ENCODE measurements around the gene PLCB3.
A peak's percentile ranks its signal among the peaks of the same experiment; 100 is the strongest.

Gene PLCB3

DNA sequence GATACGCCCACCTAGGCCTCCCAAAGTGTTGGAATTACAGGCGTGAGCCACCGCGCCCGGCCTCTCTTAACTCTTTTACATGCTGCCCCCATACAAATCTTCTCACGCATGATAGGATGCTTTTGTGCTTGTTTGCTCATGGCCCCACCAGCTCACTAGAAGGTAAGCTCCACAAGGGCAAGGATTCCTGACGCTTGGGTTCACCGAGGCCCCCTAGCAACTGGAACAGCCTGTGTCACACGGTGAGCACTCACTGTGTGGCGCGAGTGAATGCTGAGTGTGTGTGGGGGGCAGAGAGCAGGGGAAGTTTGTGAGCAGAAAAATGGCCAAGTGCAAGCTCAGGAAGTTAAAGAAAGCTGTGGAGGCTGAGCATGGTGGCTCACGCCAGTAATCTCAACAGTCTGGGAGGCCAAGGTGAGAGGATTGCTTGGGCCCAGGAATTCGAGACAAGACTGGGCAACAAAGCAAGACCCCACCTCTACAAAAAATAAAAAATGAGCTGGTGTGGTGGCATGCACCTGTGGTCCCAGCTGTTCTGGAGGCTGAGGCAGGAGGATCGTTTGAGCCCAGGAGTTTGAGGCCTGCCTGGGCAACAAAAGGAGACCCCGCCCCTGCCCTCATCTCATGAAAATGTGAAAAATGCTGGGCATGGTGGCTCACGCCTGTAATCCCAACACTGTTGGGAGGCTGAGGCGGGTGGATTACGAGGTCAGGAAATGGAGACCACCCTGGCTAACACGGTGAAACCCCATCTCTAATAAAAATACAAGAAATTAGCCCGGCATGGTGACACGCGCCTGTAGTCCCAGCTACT lies 30.8 kb downstream of the PLCB3 start:
- no peak for DNase-seq (ENCODE audit: low spot score)
- TF ChIP-seq, protein P1, sequence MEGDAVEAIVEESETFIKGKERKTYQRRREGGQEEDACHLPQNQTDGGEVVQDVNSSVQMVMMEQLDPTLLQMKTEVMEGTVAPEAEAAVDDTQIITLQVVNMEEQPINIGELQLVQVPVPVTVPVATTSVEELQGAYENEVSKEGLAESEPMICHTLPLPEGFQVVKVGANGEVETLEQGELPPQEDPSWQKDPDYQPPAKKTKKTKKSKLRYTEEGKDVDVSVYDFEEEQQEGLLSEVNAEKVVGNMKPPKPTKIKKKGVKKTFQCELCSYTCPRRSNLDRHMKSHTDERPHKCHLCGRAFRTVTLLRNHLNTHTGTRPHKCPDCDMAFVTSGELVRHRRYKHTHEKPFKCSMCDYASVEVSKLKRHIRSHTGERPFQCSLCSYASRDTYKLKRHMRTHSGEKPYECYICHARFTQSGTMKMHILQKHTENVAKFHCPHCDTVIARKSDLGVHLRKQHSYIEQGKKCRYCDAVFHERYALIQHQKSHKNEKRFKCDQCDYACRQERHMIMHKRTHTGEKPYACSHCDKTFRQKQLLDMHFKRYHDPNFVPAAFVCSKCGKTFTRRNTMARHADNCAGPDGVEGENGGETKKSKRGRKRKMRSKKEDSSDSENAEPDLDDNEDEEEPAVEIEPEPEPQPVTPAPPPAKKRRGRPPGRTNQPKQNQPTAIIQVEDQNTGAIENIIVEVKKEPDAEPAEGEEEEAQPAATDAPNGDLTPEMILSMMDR (IDR thresholded peaks at IDR 0.05; ENCODE audit: extremely low read depth, missing control alignments), result no peak

DNA sequence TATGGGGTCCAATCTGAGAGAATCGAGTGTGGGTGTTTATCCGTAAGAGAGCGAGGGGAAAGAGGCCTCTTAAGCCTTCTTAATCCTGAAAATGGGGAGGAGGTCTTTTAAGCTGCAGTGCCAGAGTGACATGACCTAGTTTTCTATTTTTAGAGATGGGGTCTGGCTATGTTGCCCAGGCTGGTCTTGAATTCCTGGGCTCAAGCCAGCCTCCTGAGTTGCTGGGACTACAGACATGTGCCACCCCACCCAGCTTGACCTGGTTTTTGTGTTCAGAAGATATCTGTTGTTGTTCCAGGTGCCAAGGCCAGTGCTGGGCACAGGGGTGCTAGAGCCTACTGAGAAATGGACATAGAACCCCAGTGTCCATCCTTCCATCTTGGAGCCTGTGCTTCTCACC lies 31.8 kb downstream of the PLCB3 start:
- DNase-seq (ENCODE audit: low spot score), result no peak
- TF ChIP-seq, protein P1 (IDR thresholded peaks at IDR 0.05; ENCODE audit: extremely low read depth, missing control alignments), result no peak

- TF ChIP-seq, protein P1 (IDR thresholded peaks at IDR 0.05; ENCODE audit: extremely low read depth, missing control alignments), result no peak
These were observed 33.0 kb downstream of the PLCB3 start, which contains the start of gene BAD for GRCh38 chr11:64284048-64284961. Gene BAD (minus strand): TSS chr11:64284665. CDS start chr11:64284368, 297 bp downstream.

GRCh38 chr11:64284962-64285884 lies 33.9 kb downstream of the PLCB3 start, which contains the start of gene GPR137:
Gene GPR137 (plus strand): TSS chr11:64285848. CDS start chr11:64286525, 677 bp downstream.
- TF ChIP-seq, protein P1 (IDR thresholded peaks at IDR 0.05; ENCODE audit: extremely low read depth, missing control alignments), result no peak
- DNase-seq (ENCODE audit: low spot score), result peak; percentile 98

More at GRCh38 chr11:64284048-64284961, 33.0 kb downstream of the PLCB3 start, which contains the start of gene BAD:
- DNase-seq (ENCODE audit: low spot score), result peak; percentile 99

- no peak for DNase-seq (ENCODE audit: low spot score)
- TF ChIP-seq, protein P1 (IDR thresholded peaks at IDR 0.05; ENCODE audit: extremely low read depth, missing control alignments), result no peak
These were observed 34.8 kb downstream of the PLCB3 start for GRCh38 chr11:64285885-64286800.

DNA sequence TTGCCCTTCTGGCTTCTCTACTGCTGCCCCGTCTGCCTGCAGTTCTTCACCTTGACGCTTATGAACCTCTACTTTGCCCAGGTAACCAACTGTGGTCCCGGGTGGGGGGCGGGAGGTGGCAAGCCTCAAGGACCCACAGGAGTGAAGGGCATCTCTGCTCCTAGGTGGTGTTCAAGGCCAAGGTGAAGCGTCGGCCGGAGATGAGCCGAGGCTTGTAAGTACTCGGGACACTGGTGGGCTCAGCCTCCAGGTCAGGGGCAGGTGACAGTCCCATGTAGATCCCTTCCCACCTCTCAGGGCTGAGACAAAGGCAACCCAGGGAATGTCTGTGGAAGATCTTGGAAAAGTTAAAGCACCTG lies 35.5 kb downstream of the PLCB3 start:
- no peak for DNase-seq (ENCODE audit: low spot score)
- TF ChIP-seq, protein P1 (IDR thresholded peaks at IDR 0.05; ENCODE audit: extremely low read depth, missing control alignments), result no peak

All from GM20000 (cell line).